ENCODE measurements around the gene GBA2. TPM values are rescaled to one million over a fixed set of nuclear protein-coding genes. Genes with fewer than 3 reads are reported as not detected.

The GBA2 gene
- total RNA-seq, 2 experiments from 2014 or later = 19.6 to 23.7 TPM

DNA sequence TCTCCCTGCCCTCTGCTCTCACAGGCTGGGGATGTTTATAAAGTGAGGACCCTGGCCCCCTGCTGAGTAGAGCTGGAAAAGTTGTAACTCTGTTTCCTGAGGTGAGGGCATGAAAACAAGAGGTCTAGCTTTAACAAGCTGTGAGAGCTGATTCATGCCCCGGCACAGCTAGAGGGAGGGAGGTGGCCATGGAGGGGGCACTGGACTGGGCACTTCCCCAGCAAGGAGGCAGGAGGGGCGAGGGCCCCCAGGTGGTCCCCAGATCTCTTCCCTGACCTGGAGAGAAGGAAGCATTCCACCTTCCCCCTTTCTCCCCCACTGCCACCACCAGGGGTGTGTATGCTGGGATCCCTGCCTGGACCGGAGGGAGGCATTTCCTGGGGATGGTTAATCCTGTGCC, 5.2 kb upstream of the GBA2 start, which contains the start of gene MSMP:
Gene MSMP (minus strand): TSS at position 13 of the 400 bp plus-strand sequence. CDS start 147 bp downstream, outside the sequence.
- intact Hi-C loops (cut with DNase I, micrococcal nuclease) = loop anchor here in 1 of 2 experiments (10.0 kb wide), 1 partner anchor 651 kb away; the partner anchor contains the start of gene RNF38
- peaks cover 24% of the 10 kb centered on the region for H3K36me3 Mint-ChIP-seq (ENCODE audit: low read depth)
- H3K4me3 Mint-ChIP-seq = no peak within 1 kb of the TSS
- no peaks in the 10 kb centered on the region for H3K27me3 Mint-ChIP-seq
- H3K9me3 Mint-ChIP-seq (ENCODE audit: low read depth) = no peaks in the 10 kb centered on the region
- ChIA-PET POLR2A (no interaction called here), CTCF (interaction anchor here (1.2 to 1.8 kb wide), 3 partner anchors 8 to 58 kb away, joined by 3 to 5 read pairs (median 4); no protein-coding TSS in a partner anchor)
- peaks cover 33% of the 10 kb centered on the region for H3K4me1 Mint-ChIP-seq
- DNase-seq (no peak), ATAC-seq (no peak)
- H3K27ac Mint-ChIP-seq = no peak within 1 kb of the TSS

DNA sequence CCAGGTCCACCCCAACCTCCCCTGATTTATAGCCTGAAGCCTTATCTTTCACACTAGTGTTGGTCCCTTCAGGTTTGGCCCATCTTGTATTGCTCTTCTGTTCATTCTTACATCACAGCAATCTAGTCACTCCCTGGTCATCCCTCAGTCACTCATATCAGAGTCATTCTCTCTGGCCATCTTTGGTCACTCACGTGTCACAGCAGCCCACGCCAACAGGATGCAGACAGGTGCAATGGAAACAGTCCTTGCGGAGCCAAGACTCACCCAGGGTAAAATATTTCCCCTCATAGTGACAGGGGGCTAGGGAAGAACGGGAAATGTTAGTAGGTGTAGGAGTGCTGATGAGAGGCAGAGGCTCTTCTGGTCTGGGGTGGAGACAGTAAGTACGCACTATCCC, 4.4 kb upstream of the GBA2 start:
- Mint-ChIP-seq H3K9me3 (ENCODE audit: low read depth) (no peaks in the 10 kb centered on the region), H3K4me1 (peaks cover 26% of the 10 kb centered on the region), H3K27me3 (no peaks in the 10 kb centered on the region), H3K4me3 (no peak overlapping the region), H3K36me3 (ENCODE audit: low read depth) (peaks cover 19% of the 10 kb centered on the region), H3K27ac (no peak overlapping the region)
- CTCF ChIA-PET = no interaction called here
- DNase-seq (no peak), ATAC-seq (no peak)
- POLR2A ChIA-PET = no interaction called here
- intact Hi-C loops (cut with DNase I, micrococcal nuclease) = loop anchor here in 1 of 2 experiments (10.0 kb wide), 1 partner anchor 651 kb away; the partner anchor contains the start of gene RNF38

DNA sequence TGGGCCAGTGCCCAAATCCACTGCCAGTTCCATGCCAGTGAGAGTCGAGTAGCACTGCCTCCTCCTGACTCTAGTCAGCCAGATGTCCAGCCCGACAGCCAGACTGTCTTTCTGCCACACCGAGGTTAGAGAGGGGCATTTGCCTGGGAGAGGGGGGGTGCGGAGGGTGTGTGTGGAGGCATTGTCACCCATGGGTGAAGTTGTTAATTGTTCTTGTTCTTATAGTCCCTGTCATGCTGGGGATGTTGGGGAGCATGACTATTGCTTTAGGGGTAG, 1.2 kb upstream of the GBA2 start:
- no peak for ATAC-seq
- Mint-ChIP-seq H3K36me3 (ENCODE audit: low read depth) (peaks cover 19% of the 10 kb centered on the region), H3K4me1 (peaks cover 37% of the 10 kb centered on the region), H3K27ac (peak overlapping the region; percentile 88), H3K27me3 (no peaks in the 10 kb centered on the region), H3K9me3 (ENCODE audit: low read depth) (no peaks in the 10 kb centered on the region), H3K4me3 (peak overlapping the region; percentile 93)
- intact Hi-C loops (cut with DNase I, micrococcal nuclease) = loop anchor here in 1 of 2 experiments (10.0 kb wide), 1 partner anchor 655 kb away; the partner anchor contains the start of gene RNF38
- CTCF ChIA-PET = interaction anchor here (0.9 to 4.5 kb wide), 5 partner anchors 8 to 133 kb away, joined by 3 to 54 read pairs (median 5); partner anchors contain the start of genes CREB3 and TLN1
- POLR2A ChIA-PET = interaction anchor here (1.1 to 3.3 kb wide), 2 partner anchors 18 to 48 kb away, joined by 3 to 14 read pairs; partner anchors contain the start of genes CREB3 and TLN1
- DNase-seq = no peak

DNA sequence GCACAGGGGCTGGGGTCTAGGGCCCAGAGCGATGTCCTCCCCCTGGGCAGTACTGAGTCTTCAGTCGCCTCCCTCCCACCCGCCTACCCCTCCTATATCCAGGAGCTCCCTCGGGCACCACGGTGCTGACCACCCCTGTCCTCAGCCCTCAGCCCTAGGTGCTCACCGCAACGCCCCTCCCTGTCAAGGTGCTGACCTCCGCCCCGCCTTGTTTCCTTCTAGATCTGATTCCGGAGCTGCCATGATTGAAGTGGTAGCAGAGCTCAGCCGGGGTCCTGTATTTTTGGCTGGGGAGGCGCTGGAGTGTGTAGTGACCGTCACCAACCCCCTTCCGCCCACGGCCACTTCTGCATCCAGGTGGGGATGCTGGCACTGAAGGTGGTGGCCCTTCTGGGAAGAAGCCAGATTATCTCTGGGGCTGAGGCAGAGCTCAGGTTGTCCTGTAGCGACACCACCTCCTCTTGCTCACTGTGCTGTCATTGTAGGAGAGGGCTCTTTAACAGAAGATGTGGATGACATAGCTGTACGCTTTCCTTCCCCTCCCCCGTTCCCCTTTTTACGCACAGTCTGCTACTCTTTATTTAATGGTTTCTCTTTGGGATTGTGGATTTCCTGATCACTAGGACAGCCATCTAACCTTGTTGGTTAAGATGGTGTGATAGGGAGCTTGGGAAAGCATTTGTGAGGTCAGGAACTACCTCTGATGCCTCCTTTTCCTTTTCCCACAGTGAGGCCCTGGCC, 657 bp upstream of the GBA2 start:
- Mint-ChIP-seq H3K4me3 (peak overlapping the region; percentile 93), H3K36me3 (ENCODE audit: low read depth) (peaks cover 21% of the 10 kb centered on the region), H3K9me3 (ENCODE audit: low read depth) (no peaks in the 10 kb centered on the region), H3K27me3 (no peaks in the 10 kb centered on the region), H3K27ac (peak overlapping the region; percentile 88), H3K4me1 (peaks cover 39% of the 10 kb centered on the region)
- POLR2A ChIA-PET = interaction anchor here (0.6 to 3.3 kb wide), 4 partner anchors 11 to 100 kb away, joined by 3 to 14 read pairs (median 6); partner anchors contain the start of genes CREB3 and TLN1
- CTCF ChIA-PET = interaction anchor here (0.7 to 4.5 kb wide), 9 partner anchors 9 to 635 kb away, joined by 3 to 54 read pairs (median 4); partner anchors contain the start of genes CREB3, SPAG8 and TLN1
- peak; percentile 71 for ATAC-seq
- intact Hi-C loops (cut with DNase I, micrococcal nuclease) = loop anchor here (1.0 to 10.0 kb wide), 8 partner anchors 17 to 1292 kb away; partner anchors contain the start of genes CCDC107 (in 2 of the 2), CREB3 (in 2 of the 2), RMRP (in 2 of the 2) and TLN1 (in 2 of the 2)
- peak; percentile 70 for DNase-seq

DNA sequence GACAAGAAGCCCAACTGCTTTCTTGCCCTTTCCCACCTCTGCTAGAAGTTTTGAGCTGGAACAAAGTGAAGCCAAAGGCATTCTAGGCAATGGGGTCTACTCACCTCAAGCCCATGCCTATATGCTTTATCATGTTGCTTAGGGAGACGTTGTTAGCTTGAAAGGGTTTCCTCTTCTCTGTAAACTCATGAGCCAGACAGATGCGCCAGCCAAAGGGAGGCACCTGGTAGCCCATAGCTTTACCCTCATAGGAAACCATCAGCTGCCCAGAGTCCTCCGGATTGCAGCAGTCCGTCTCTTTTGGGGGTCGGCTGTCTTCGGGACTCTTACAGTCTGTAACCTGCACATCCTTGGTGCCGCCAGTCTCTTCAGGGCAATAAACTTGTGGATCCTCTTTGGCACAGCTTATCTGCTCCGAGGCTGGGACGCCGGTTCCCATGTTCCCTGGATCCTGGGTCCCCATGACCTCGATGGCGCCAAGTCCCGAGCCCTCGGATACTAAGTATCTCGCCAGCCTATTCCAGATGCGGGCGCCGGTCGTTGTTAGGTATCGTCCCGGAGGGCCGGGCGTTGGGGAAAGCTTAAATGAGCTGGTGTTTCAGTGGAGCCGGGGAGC, 678 bp downstream of the GBA2 start:
- no peaks in the 10 kb centered on the region for H3K27me3 Mint-ChIP-seq
- no peaks in the 10 kb centered on the region for H3K9me3 Mint-ChIP-seq (ENCODE audit: low read depth)
- peak; percentile 36 for DNase-seq
- peaks cover 40% of the 10 kb centered on the region for H3K4me1 Mint-ChIP-seq
- ChIA-PET CTCF (interaction anchor here (0.6 to 4.5 kb wide), 15 partner anchors 8 to 404 kb away, joined by 3 to 54 read pairs (median 4); partner anchors contain the start of genes CREB3 and TLN1), POLR2A (interaction anchor here (0.6 to 3.3 kb wide), 6 partner anchors 13 to 58 kb away, joined by 3 to 14 read pairs (median 4); partner anchors contain the start of genes CREB3 and TLN1)
- H3K4me3 Mint-ChIP-seq = peak overlapping the region; percentile 81
- intact Hi-C loops (cut with DNase I, micrococcal nuclease) = loop anchor here (2.0 to 5.0 kb wide), 3 partner anchors 90 to 1291 kb away; partner anchors contain the start of genes CCDC107 (in 2 of the 2), RMRP (in 2 of the 2), DNAI1 (in 1 of the 2) and FAM219A (in 1 of the 2)
- peaks cover 28% of the 10 kb centered on the region for H3K36me3 Mint-ChIP-seq (ENCODE audit: low read depth)
- H3K27ac Mint-ChIP-seq = peak overlapping the region; percentile 39
- ATAC-seq = no peak

DNA sequence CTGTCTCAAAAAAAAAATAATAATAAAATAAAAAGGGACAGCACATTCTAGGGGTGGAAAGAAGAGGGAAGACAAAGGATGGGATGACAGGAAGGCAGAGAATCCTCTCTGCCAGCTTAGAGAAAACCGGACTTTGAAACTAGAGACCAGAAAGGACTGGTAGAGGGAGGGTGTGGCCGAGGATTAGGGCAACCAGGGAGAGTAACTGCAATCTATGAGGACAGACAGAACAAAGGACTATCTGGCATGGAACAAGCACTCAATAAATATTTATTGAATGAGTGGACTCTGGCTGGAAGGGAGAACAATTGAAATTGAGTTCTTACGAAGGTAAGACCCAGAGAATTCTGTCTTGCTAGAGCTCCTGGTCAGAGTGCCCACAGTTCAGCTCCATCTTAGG, 2.4 kb downstream of the GBA2 start:
- ChIA-PET CTCF (interaction anchor here (0.6 to 4.5 kb wide), 9 partner anchors 8 to 95 kb away, joined by 3 to 54 read pairs (median 9); partner anchors contain the start of genes CREB3 and TLN1), POLR2A (no interaction called here)
- H3K4me3 Mint-ChIP-seq = peak overlapping the region; percentile 81

DNA sequence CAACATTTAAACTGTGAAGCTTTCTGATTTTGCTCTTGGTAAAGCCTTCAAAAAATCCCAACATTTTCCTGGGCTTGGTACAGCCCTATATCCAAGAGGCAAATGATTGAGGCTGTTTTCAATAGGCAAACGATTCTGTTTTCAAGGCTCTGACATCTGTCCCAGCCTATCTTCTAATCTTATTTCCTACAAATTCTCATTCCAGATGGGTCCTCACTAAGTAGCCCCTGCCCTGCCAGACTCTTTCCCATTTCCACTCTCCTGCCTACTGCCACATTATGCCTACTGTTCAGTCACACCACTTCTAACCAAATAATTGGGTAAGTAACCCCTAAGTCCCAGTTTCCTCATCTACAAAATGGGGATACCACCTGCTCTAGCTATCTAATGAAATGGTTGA, 3.5 kb downstream of the GBA2 start:
- DNase-seq = no peak
- Mint-ChIP-seq H3K36me3 (ENCODE audit: low read depth) (peaks cover 19% of the 10 kb centered on the region), H3K9me3 (ENCODE audit: low read depth) (no peaks in the 10 kb centered on the region), H3K4me1 (peaks cover 45% of the 10 kb centered on the region), H3K27ac (no peak overlapping the region), H3K4me3 (no peak overlapping the region), H3K27me3 (no peaks in the 10 kb centered on the region)
- intact Hi-C loops (cut with DNase I, micrococcal nuclease) = loop anchor here (5.0 kb wide), 2 partner anchors 88 to 1288 kb away; partner anchors contain the start of genes CCDC107 (in 1 of the 2), DNAI1 (in 1 of the 2), FAM219A (in 1 of the 2) and RMRP (in 1 of the 2)
- POLR2A ChIA-PET = no interaction called here
- CTCF ChIA-PET = interaction anchor here (0.6 to 2.9 kb wide), 7 partner anchors 9 to 113 kb away, joined by 3 to 15 read pairs (median 3); partner anchors contain the start of gene CREB3
- no peak for ATAC-seq

More for the DNA sequence above, 2.4 kb downstream of the GBA2 start:
- no peak overlapping the region for H3K27ac Mint-ChIP-seq
- peaks cover 47% of the 10 kb centered on the region for H3K4me1 Mint-ChIP-seq
- intact Hi-C loops (cut with DNase I, micrococcal nuclease) = loop anchor here (5.0 kb wide), 2 partner anchors 89 to 1289 kb away; partner anchors contain the start of genes CCDC107 (in 1 of the 2), DNAI1 (in 1 of the 2), FAM219A (in 1 of the 2) and RMRP (in 1 of the 2)
- H3K36me3 Mint-ChIP-seq (ENCODE audit: low read depth) = peaks cover 24% of the 10 kb centered on the region
- DNase-seq = no peak
- no peaks in the 10 kb centered on the region for H3K27me3 Mint-ChIP-seq
- H3K9me3 Mint-ChIP-seq (ENCODE audit: low read depth) = no peaks in the 10 kb centered on the region
- ATAC-seq = no peak

DNA sequence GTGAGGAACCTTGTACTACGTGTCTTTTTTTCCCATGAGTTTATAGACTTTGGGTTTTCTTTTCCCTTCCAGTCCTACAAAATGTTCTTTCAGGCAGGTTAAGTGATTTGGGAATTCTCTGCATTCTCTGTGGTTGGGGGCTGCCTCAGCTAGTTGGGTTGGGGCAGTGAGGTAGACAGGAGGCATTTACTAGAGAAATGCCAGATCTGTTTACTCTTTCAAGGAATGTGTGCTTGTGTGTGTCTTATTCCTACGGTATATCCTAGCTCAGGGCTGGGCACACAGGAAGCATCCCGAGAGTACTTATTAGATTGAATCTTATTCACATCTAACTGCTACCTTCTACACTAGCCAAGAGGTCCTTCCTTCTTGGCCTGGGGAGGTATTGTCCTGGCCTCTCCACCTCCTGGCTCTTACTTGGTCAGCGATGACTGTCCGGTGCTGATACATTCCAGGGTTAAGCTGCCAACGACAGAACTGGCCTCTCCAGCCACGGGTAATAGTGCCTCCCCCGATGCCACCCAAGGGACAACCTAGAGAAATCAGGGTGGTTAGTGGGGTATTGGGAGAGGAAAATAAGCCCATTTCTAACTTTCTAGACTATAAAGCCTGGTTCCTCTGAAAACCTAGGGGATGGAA, 5.0 kb downstream of the GBA2 start:
- Mint-ChIP-seq H3K27ac (no peak overlapping the region), H3K4me3 (no peak overlapping the region), H3K36me3 (ENCODE audit: low read depth) (peaks cover 24% of the 10 kb centered on the region), H3K27me3 (no peaks in the 10 kb centered on the region), H3K9me3 (ENCODE audit: low read depth) (no peaks in the 10 kb centered on the region), H3K4me1 (peaks cover 37% of the 10 kb centered on the region)
- DNase-seq = no peak
- intact Hi-C loops (cut with DNase I, micrococcal nuclease) = no loop called here
- ChIA-PET CTCF (interaction anchor here (0.6 to 2.9 kb wide), 3 partner anchors 9 to 50 kb away, joined by 3 to 15 read pairs (median 3); no protein-coding TSS in a partner anchor), POLR2A (interaction anchor here (0.6 kb wide), 1 partner anchor 23 kb away, joined by 3 read pairs; no protein-coding TSS in a partner anchor)
- no peak for ATAC-seq

DNA sequence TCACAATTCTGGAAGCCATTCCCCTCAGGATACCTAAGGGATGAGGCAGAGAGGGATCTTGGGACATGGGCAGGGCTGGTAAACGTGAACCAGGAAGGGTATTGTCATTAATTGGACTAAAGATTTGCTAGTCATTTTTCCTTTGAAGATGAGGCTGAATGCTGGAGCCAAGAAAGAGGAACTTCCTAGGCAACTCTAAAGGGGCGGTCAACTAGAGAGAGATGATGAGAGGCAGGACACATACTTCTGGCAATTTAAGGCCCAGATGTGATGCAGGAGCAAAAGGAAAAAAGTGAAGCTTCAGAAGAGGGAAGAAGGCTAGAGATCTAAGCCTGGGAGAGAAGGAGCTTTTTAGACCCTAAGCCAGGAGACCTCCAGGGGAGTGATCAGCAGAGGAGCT, 5.6 kb downstream of the GBA2 start:
- intact Hi-C loops (cut with DNase I, micrococcal nuclease) = no loop called here
- Mint-ChIP-seq H3K27me3 (no peaks in the 10 kb centered on the region), H3K9me3 (ENCODE audit: low read depth) (no peaks in the 10 kb centered on the region), H3K4me1 (peaks cover 37% of the 10 kb centered on the region), H3K36me3 (ENCODE audit: low read depth) (peaks cover 29% of the 10 kb centered on the region), H3K27ac (no peak overlapping the region), H3K4me3 (no peak overlapping the region)
- ATAC-seq (no peak), DNase-seq (no peak)
- ChIA-PET POLR2A (no interaction called here), CTCF (interaction anchor here (1.0 to 2.9 kb wide), 2 partner anchors 8 to 13 kb away, joined by 3 to 15 read pairs; no protein-coding TSS in a partner anchor)

DNA sequence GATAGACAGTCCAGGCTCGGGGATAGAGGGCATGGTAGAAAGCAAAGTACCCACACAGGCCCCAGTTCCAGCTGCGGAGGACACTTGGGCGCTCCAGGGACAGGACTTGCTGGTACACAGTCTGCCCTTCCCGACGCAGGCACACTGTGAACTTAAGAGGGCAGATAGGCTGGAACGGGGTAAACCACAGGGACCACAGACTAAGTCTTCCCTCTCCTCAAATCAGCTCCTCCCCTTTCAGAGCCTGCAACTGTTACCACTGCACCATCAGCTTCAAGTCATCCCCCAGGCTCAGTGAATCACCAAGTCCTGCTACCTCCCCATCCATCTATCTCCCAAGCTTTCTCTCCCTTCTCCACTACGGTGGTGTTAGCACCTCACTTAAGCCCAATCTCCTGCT, 7.3 kb downstream of the GBA2 start:
- Mint-ChIP-seq H3K9me3 (ENCODE audit: low read depth) (no peaks in the 10 kb centered on the region), H3K36me3 (ENCODE audit: low read depth) (peaks cover 38% of the 10 kb centered on the region), H3K27me3 (no peaks in the 10 kb centered on the region), H3K27ac (no peak overlapping the region), H3K4me3 (no peak overlapping the region), H3K4me1 (peaks cover 22% of the 10 kb centered on the region)
- CTCF ChIA-PET = interaction anchor here (0.6 to 1.8 kb wide), 5 partner anchors 10 to 1130 kb away, joined by 3 to 6 read pairs (median 3); partner anchors contain the start of genes CREB3, RPP25L and TLN1
- intact Hi-C loops (cut with DNase I, micrococcal nuclease) = no loop called here
- ATAC-seq = peak; percentile 57
- no peak for DNase-seq
- POLR2A ChIA-PET = no interaction called here
